HUES48 (cell line): ENCODE measurements around the gene SLCO2B1.

Experiments
- H3K27ac ChIP-seq: one replicate; pipeline ENCODE4 v1.7.0; 2013; ENCODE audit warnings: low read depth, low read length, inconsistent platforms
- H3K27me3 ChIP-seq: 2 replicates; pipeline ENCODE4 v1.6.1; 2013; ENCODE audit warnings: mild to moderate bottlenecking, low read length; ENCODE audit not compliant: control insufficient read depth, insufficient read depth
- H3K36me3 ChIP-seq: 2 replicates; pipeline ENCODE4 v1.6.1; 2013; ENCODE audit warnings: low read length; ENCODE audit not compliant: control insufficient read depth, insufficient read depth
- H3K4me1 ChIP-seq: 2 replicates; pipeline ENCODE4 v1.6.1; 2013; ENCODE audit warnings: mild to moderate bottlenecking, low read length; ENCODE audit not compliant: control insufficient read depth, insufficient read depth
- H3K4me3 ChIP-seq: 2 replicates; pipeline ENCODE4 v1.5.1; 2013; ENCODE audit warnings: mild to moderate bottlenecking, low read depth, low read length
- H3K9ac ChIP-seq: 2 replicates; pipeline ENCODE4 v1.6.1; 2013; ENCODE audit warnings: mild to moderate bottlenecking, low read depth, low read length, moderate library complexity
- H3K9me3 ChIP-seq: 2 replicates; pipeline ENCODE4 v1.6.1; 2013; ENCODE audit warnings: low read length; ENCODE audit not compliant: control insufficient read depth, insufficient read depth

SLCO2B1 gene

DNA sequence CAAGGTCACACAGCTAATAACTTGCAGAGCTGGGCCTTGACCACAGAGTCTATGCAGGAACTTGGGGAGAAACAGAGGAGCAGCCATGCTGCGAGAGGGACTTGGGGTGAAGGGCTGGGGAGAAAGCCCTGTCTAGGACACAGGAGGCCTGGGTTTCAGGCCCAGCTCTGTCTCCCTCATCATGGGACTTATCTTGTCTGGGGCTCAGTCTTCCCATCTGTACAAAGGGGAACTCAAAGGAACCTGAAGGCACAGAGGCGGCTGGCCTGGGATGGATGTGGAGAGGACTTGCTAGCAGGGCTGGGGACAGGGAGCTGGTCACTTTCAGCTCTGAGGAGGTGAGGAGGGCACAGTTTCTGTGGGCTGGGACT lies 52.7 kb downstream of the SLCO2B1 start:
- Histone ChIP-seq H3K4me1 (peaks cover 8% of the 10 kb centered on the region), H3K9me3 (no peaks in the 10 kb centered on the region), H3K9ac (no peak overlapping the region), H3K27me3 (peaks cover 2% of the 10 kb centered on the region; the same call in 1 of the 2 replicates), H3K4me3 (no peak overlapping the region), H3K27ac (no peak overlapping the region), H3K36me3 (no peaks in the 10 kb centered on the region)

DNA sequence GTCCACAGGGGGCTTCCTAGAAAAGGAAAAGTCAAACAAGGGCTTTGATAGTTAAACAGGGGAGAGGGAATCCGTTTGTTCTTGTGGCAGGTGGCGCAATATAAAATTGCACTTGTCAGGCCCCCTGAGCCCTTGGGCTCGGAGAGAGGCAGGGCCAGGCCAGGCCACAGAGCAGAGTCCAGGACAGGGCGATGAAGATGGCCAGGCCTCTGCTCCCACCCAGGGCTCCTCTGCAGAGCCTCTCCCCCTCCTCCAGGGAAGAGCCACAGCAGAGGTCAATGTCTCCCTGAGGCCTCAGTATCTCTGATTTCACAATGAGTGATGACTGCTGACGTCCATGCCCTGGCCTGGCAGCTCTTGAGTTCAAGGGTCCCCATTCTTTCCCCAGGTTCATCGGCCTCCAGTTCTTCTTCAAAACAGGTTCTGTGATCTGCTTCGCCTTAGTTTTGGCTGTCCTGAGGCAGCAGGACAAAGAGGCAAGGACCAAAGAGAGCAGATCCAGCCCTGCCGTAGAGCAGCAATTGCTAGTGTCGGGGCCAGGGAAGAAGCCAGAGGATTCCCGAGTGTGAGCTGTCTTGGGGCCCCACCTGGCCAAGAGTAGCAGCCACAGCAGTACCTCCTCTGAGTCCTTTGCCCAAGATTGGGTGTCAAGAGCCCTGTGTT lies 53.2 kb downstream of the SLCO2B1 start:
- Histone ChIP-seq H3K36me3 (no peaks in the 10 kb centered on the region), H3K27me3 (peaks cover 7% of the 10 kb centered on the region; the same call in 1 of the 2 replicates), H3K4me3 (no peak overlapping the region), H3K27ac (no peak overlapping the region), H3K4me1 (peaks cover 8% of the 10 kb centered on the region), H3K9ac (no peak overlapping the region), H3K9me3 (no peaks in the 10 kb centered on the region)

DNA sequence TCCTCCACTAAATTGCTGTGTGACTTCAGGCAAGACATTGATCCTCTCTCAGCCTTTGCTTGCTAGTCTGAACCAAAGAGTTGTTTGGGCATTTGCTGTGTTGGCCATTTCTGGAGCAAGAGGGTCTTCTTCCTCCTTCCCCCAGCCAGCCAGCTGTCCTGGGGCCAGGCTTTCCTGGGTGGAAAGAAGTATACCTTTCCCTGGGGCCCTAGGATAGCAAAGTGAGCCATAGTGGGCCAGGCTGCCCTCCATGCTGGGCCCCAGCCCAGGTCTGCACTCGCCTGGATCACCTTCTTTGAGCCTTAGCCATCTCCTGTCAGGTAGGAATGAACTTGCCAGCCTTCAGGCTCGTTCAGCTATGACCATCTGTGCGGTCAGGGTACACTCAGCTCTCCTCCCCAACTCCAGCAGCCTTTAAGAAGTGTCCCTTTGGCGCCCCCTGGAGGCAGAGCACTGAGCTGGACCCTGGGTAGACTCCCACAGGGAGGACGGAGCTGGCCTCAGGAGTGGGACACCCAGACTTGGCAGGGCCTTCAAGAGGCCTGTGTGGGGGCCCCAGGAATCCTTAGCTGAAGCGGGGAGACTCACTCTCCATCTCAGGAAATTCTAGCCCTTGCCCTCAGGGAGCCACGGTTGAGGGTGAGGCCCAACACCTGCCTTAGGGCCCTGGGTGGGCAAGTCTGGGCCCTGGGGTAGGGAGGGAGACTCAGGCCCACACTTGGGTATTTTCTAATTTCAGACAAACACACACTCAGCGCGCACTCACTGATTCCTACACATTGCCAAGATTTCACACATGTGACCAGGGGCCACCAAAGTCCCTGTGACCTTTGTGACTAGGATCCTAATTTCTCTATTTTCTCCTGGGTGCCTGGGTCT lies 54.0 kb downstream of the SLCO2B1 start:
- Histone ChIP-seq H3K4me1 (peaks cover 8% of the 10 kb centered on the region), H3K9ac (no peak overlapping the region), H3K36me3 (no peaks in the 10 kb centered on the region), H3K4me3 (no peak overlapping the region), H3K27ac (no peak overlapping the region), H3K9me3 (no peaks in the 10 kb centered on the region), H3K27me3 (peaks cover 7% of the 10 kb centered on the region; the same call in 1 of the 2 replicates)

DNA sequence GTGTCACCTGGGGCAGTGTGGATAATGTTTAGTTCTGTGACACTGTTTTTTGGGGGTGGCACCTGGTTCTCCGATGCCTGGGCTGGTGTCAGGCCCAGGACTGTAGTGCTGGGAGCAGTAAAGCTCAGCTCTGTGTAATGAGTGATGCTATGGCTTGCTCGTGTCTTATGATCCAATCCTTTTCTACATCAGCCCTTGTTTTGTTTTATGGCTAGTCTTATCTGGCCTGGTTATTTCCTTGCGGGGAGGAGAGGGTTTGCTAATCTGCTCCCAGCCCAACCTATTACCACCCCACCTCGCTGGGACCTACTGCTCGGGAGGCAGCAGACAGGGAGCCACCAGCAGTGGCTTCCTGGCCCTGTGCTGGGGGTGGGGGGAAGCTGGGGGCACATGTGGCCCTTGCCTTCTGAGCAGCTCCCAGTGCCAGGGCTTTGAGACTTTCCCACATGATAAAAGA lies 54.7 kb downstream of the SLCO2B1 start:
- no peak overlapping the region for H3K4me3 ChIP-seq
- no peak overlapping the region for H3K9ac ChIP-seq
- no peaks in the 10 kb centered on the region for H3K36me3 ChIP-seq
- no peak overlapping the region for H3K27ac ChIP-seq
- peaks cover 8% of the 10 kb centered on the region for H3K4me1 ChIP-seq
- peaks cover 7% of the 10 kb centered on the region; the same call in 1 of the 2 replicates for H3K27me3 ChIP-seq
- H3K9me3 ChIP-seq = no peaks in the 10 kb centered on the region

DNA sequence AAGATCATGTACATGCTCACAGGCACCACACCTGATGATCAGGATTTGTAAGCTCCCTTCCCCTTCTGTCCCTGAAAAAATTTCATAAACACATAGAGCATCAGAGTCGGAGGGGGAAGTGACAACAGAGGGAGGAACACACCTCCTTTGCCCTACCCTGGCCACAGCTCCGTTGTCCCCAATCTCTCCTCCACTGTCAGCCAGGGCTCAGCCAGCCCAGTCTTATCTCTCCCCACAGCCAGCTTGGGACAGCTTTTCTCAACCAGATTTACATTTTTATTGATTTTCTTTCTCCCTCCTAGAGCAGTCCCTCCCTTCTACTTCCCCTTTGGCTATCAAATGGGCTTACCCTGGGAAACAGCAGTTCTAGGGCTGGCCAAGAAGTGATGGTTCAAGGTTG lies 57.5 kb downstream of the SLCO2B1 start:
- H3K36me3 ChIP-seq = no peaks in the 10 kb centered on the region
- H3K9me3 ChIP-seq = no peaks in the 10 kb centered on the region
- H3K9ac ChIP-seq = no peak overlapping the region
- H3K4me1 ChIP-seq = no peaks in the 10 kb centered on the region
- no peak overlapping the region for H3K4me3 ChIP-seq
- no peak overlapping the region for H3K27ac ChIP-seq
- peaks cover 7% of the 10 kb centered on the region; the same call in 1 of the 2 replicates for H3K27me3 ChIP-seq

DNA sequence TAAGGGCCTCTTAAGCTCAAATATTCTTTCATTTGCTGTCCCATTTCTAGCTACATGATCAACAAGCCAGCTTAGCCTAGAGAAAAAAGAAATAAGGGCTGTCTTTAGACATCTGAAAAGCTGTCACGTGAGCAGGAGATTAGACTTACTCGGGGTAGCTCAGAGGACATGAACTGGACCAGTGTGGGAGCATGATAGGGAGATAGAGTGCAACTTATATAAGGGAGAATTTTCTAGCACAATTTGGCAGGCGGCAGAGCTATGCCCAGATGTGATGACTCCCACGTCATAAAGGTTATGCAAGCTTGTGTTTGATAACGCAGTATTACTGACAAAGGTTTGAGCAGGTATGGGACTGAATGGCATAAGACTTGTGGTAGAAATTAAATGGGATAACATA lies 61.5 kb downstream of the SLCO2B1 start:
- Histone ChIP-seq H3K9ac (no peak overlapping the region), H3K36me3 (no peaks in the 10 kb centered on the region), H3K4me1 (no peaks in the 10 kb centered on the region), H3K9me3 (no peaks in the 10 kb centered on the region), H3K4me3 (no peak overlapping the region), H3K27me3 (peaks cover 22% of the 10 kb centered on the region), H3K27ac (no peak overlapping the region)

DNA sequence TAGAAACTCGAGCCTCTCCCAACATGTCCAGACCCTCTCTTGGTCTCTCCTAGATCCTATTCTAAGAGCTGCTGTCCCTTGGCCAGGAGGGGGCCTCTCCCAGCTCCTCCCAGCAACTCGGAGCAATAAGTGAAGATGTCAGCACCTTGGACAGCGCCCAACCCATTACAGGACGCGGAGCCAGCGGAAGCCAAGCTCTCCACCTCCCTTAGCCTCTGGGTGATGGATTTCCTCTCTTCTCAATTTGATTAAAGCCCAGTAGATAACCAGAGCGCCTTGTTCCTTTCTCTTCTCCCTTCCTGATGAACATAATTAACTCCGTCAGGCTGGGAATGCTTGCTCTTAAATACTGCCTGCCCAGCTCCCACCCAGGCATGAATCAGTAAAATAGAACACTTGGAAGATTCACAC lies 63.5 kb downstream of the SLCO2B1 start:
- Histone ChIP-seq H3K27ac (no peak overlapping the region), H3K4me3 (no peak overlapping the region), H3K4me1 (no peaks in the 10 kb centered on the region), H3K36me3 (no peaks in the 10 kb centered on the region), H3K27me3 (peaks cover 14% of the 10 kb centered on the region), H3K9me3 (no peaks in the 10 kb centered on the region), H3K9ac (no peak overlapping the region)

DNA sequence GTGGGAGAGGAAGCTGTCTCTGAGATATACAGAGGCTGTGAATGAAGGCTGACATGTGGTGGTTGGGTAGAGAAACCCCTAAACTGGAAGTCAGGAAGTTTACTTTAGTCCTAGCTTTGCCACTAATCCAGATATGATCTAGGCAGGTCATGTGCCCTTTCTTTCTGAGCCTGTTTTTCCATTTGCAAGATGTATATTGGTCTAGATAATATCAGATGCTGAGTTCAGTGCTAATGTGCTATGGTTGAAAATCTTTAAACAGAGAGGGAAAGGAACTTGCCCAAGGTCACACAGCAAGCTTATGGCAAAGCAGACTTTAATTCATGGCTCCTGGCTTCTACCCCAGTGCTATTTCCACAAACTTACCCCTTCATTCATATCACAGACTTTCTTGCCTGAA lies 63.9 kb downstream of the SLCO2B1 start:
- Histone ChIP-seq H3K9me3 (no peaks in the 10 kb centered on the region), H3K4me1 (no peaks in the 10 kb centered on the region)

DNA sequence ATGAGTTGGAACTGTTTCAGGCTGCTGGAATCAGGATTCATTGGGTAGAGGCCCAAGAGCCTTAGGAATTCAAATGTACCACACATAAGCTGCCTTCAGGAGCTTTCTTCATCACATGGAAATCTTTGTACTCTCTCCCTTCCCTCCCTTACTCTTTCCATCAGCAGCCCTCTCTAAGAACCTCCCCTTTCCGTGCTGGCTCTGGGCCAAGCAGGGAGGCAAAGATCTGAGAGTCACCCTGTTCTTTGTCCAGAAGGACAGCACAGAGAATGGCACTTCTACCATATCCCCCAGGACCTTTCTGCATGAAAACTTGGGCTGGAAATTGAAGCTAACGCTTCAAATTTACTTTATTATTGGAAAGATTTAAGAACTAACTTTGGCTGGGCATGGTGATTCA lies 69.0 kb downstream of the SLCO2B1 start:
- no peak overlapping the region for H3K27ac ChIP-seq
- H3K27me3 ChIP-seq = peaks cover 11% of the 10 kb centered on the region
- H3K9ac ChIP-seq = no peak overlapping the region
- no peaks in the 10 kb centered on the region for H3K36me3 ChIP-seq
- no peaks in the 10 kb centered on the region for H3K4me1 ChIP-seq
- no peaks in the 10 kb centered on the region for H3K9me3 ChIP-seq
- H3K4me3 ChIP-seq = no peak overlapping the region

More for the DNA sequence above, 63.9 kb downstream of the SLCO2B1 start:
- Histone ChIP-seq H3K27me3 (peaks cover 14% of the 10 kb centered on the region), H3K4me3 (no peak overlapping the region), H3K9ac (no peak overlapping the region), H3K36me3 (no peaks in the 10 kb centered on the region), H3K27ac (no peak overlapping the region)

DNA sequence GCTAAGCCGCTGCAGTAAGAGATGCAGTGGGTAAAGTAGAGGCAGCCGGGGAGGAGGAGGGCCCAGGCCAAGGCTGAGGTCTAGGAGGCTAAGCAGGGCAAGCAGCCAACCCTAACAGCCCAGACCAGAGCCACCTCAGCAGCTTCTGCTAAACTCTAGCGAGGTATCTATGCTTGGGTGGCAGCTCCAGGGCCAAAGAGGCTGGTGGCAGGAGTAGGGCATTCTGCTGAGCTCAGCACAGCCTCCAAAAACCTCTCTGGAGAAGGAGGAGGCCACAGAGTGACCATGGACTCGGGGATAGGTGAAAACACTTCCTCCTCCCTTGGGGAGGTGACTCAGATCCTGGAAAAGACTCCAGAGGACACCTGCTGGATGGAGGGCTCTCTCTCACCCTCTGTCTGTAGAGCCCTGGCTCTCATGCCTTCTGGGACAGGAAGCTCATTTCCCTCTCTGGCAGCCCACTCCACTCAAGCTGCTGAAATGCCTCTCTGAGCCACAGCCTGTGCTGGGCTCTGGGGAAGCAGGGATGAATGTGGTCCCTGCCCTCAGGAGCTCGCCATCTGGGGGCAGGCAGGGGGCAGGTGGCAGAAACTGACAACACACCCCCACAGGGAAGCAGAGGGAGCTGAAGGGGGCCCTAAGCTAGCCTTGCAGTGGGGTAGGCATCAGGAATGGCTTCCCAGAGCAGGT lies 73.2 kb downstream of the SLCO2B1 start:
- Histone ChIP-seq H3K4me3 (no peak overlapping the region), H3K9me3 (no peaks in the 10 kb centered on the region), H3K36me3 (no peaks in the 10 kb centered on the region), H3K4me1 (no peaks in the 10 kb centered on the region), H3K27ac (no peak overlapping the region), H3K27me3 (no peaks in the 10 kb centered on the region), H3K9ac (no peak overlapping the region)

DNA sequence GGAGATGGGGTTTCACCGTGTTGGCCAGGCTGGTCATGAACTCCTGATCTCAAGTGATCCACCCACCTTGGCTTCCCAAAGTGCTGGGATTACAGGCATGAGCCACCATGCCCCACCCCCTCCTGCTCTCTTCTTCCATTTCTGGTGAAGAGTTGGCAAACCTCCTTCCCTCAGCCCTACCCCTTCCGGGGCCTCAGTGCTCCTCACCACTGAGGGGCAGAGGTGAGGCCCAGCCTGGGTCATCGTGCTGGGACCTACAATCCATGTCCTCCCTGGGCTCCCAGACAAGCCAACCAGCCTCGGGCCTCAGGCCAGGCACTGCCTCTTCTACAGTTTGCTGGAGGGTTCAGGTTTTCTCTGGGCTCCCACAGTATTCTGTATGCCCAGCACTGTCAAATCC lies 74.9 kb downstream of the SLCO2B1 start:
- no peaks in the 10 kb centered on the region for H3K27me3 ChIP-seq
- no peak overlapping the region for H3K27ac ChIP-seq
- no peaks in the 10 kb centered on the region for H3K36me3 ChIP-seq
- no peak overlapping the region for H3K4me3 ChIP-seq
- H3K4me1 ChIP-seq = no peaks in the 10 kb centered on the region
- H3K9ac ChIP-seq = no peak overlapping the region
- no peaks in the 10 kb centered on the region for H3K9me3 ChIP-seq
